Fibroblast of skin of scalp (primary cell): ENCODE results near the gene TNRC6A.
"Not testable (repeated sequence)": the region's sequence is repeated elsewhere in the genome, so short reads cannot be mapped to it uniquely, and the experiment has no call there.

Experiments used
- DNase-seq: peaks from one replicate; pipeline ENCODE4 v3.0.0-alpha.2; 2013

The TNRC6A gene

GRCh38 chr16:24728891-24729242, 584 bp upstream of the TNRC6A start:
- no peak for DNase-seq

GRCh38 chr16:24729951-24730815, 732 bp downstream of the TNRC6A start:
- peak; percentile 26 for DNase-seq

GRCh38 chr16:24730914-24731313, 1.5 kb downstream of the TNRC6A start:
- DNase-seq, result no peak

GRCh38 chr16:24731722-24732419, 2.4 kb downstream of the TNRC6A start:
- no peak for DNase-seq

DNA sequence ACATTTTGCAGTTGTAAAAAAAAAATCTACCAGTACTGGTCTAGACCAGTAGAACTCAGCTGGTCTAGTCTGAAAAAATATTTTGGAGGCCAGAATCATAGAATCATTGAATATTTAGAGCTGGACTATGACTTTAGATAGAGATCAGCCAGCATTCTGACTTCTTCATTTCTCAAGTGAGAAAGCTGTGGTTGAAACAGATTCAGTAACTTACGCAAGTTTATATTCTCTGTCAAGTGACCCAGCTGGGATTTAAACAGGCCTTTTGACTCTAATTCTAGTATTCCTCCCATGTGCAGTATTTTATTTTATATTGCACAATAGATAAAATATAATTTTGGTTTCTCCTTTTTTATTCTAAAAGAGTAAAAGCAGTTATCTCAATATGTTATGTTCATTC, 4.9 kb downstream of the TNRC6A start:
- DNase-seq, result no peak

DNA sequence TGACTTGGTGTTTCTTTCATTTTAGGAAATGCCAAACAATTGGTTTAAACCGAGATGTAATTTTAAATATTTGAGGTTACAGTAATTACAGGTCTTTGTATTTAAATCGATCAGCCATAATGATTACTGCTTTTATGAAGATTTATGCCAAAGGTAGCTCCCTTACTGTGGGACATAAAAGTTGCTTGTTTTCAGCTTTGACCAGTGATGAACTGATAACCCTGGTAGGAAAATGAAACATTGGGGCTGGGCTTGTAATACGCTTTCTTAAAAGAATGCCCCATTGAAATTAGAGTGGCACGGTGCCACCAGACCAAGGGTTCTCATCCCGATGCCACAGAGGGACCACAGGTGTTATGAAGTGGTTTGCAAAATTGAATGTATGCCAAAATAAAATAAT, 7.3 kb downstream of the TNRC6A start:
- no peak for DNase-seq

- DNase-seq, result peak; percentile 73
These were observed 8.0 kb downstream of the TNRC6A start for GRCh38 chr16:24737391-24737871.

DNA sequence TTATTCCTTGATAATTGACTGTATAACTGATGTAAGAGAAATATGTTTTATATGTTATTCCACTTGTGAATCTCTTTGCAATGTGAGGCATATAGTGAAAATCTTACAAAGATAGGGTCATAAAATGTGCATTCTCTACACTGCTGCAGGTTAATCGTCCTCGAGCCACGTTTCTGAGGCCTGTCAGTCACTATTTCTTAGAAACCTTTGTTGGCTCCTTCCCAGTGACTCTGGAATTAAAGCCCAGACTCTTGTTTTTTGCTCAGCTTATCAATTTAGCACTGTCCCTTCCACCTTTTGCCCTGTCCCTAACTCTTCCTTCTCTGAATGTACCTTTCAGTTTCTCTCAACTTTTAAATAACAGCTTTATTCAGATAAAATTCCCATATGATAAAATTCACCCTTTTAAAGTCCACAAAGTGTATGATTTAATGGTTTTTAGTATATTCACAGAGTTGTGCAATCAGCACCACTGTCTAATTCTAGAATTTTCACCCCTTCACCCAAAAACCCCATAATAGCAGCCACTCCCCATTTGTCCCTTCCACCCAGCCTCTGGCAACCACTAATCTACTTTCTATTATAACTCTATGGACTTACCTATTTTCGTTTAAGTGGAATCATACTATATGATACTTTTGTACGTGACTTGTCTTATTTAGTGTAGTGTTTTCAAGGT, 8.6 kb downstream of the TNRC6A start:
- no peak for DNase-seq

- no peak for DNase-seq
These were observed 9.4 kb downstream of the TNRC6A start for GRCh38 chr16:24738895-24739294.

- DNase-seq, result no peak
These were observed 12.4 kb downstream of the TNRC6A start for GRCh38 chr16:24741862-24742261.

- not testable (repeated sequence) for DNase-seq
These were observed 13.2 kb downstream of the TNRC6A start for GRCh38 chr16:24742610-24743009.

- no peak for DNase-seq
These were observed 15.9 kb downstream of the TNRC6A start for GRCh38 chr16:24745391-24745790.

DNA sequence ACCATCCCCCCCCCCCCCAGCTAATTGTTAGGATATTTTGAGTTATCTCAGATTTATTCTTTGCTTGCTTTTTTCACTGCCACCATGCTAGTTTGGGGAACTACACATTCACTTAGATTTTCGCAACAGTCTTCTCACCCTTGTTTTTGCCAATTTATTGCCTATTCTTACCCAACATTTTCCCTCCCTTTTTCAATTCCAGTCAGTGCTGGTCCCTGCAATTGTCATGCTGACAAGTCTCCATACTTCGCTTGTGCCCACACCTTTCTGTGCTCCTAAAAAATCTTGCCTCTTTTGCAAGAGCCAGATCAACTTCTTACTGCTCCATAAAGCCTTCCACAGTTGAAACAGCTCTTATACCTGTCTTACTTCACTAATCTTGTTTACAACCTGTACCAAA, 16.3 kb downstream of the TNRC6A start:
- DNase-seq, result no peak

DNA sequence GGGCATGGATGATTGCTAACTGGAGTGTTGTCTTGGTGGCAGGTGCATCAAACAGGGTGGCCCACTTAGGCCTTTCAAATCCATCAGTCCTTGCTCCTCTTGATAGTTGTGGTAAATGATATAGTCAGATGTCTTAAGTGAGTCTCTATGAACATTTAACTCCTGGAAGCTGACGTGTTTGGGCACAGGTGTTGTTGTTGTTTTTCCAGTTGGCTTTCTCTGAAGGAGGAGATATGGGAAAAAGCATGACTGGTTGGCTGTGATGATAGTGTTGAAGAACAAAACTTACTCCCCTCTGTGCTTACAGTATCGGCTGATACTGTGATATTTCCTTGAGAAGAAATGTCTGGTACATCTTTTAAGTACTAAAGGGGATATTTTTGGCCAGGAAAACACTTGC, 18.0 kb downstream of the TNRC6A start:
- no peak for DNase-seq

- peak; percentile 83 for DNase-seq
These were observed 18.8 kb downstream of the TNRC6A start for GRCh38 chr16:24748242-24748641.

DNA sequence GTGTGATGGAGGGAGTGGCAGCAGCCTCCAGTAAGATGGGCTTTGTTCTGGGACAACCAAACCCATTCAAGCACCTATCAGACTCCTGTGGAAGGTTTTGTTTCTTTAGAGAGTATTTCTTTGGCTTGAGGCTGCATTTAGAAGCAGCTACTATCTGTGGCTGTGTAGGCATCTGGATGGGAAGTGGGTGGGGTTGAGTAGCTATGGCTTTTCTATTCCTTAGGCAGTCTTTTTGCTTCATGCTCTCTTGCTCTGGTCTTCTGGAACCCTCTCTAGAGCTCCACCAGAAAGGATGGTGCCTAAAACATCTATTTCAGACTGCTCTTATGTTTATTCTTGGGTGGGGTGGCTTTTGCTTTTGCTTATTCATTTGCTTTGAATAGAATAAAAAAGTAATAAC, 19.9 kb downstream of the TNRC6A start:
- no peak for DNase-seq

DNA sequence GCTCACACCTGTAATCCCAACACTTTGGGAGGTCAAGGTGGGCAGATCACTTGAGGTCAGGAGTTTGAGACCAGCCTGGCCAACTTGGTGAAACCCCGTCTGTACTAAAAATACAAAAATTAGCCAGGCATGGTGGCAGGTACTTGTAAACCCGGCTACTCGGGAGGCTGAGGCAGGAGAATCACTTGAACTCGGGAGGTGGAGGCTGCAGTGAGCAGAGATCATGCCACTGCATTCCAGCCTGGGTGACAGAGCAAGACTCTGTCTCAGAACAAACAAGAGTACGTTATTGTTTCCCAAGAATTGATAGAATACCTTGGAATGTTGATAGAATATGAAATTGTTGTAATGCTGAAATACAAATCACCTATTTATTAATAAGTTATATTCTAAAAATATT, 20.4 kb downstream of the TNRC6A start:
- DNase-seq, result not testable (repeated sequence)

- no peak for DNase-seq
These were observed 23.5 kb downstream of the TNRC6A start for GRCh38 chr16:24753000-24753399.

- DNase-seq, result no peak
These were observed 24.0 kb downstream of the TNRC6A start for GRCh38 chr16:24753437-24753836.

DNA sequence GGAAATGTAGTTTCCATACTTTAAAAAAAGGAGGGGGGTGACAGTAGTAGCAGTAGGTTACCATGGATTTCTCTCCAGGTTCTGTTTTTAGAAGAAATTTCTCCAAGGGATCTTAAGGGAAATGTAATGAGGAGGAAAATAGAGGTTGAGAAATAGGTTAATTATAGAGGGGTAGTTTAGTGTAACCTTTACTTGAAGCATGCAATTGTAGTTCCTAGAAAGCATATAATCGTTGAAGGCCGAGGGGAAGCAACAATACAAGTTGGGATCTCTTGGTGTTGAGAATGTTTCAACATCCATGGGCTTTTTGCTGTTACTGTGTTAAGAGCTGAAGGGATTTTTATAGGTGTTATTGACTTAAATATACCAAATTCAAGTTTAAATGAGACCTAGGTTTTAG, 25.1 kb downstream of the TNRC6A start:
- no peak for DNase-seq

- no peak for DNase-seq
These were observed 25.9 kb downstream of the TNRC6A start for GRCh38 chr16:24755201-24755874.

DNA sequence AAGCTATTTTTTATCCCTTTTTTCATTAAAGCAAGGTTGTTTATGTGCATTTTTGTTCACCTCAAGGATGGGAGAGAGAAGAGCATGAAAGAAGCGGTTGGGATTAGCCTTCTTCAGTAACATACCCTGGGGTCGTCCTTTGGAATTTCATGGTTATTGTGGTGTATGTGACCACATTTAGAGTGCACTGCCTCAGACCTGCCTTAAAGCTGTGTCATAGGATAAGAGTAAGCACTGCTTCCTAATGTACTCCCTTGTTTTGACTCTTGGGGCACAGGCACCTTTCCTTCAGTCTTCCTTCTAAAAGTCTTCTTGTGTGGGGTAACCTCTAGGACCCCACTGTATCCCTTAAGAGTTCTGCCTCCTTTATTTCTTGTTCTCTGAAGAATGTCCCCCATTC, 28.9 kb downstream of the TNRC6A start:
- peak; percentile 18 for DNase-seq

GRCh38 chr16:24759006-24759405, 29.6 kb downstream of the TNRC6A start:
- no peak for DNase-seq
